ENCODE results near the gene LKAAEAR1. TPM values are rescaled to one million over a fixed set of nuclear protein-coding genes. Genes with fewer than 3 reads are reported as not detected.

The LKAAEAR1 gene
- polyA plus RNA-seq, 1 donor (not counting 4 experiments of a cell fraction or from before 2014, with no cell fraction given), result not detected

DNA sequence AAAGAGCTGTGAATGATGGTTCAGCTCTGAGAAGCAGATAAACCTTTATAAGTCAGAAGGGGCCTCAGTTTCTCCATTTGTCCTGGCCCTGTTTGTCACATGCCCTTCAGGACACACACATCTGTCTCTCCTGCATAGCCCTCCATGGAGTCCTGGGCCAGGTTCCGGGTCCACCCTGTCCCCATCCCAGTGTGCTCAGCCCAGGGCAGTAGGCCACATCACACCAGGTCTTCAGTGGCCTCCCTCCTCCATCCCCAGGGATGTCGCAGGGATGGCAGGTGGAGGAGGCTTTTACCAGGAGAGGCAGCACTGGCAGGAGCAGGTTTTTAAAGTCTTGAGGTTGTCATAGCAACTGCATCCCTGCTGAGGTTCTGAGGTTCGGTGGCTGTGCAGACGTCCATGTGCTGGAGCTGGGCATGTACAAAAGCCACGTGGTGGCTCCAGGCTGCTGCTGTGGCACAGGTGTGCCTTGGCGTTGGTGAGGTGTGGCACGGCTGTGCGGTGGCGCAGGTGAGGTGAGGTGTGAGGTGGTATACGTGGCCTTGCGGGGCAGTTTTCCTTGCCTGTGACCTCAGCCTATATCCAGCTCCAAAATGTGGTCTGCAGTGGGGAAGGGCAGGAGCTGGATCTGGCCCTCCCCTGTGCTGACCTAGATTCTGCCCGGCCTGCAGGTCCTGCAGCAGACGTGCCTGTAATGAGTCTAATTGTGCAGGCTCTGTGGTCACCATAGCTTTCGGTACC is 31.1 kb upstream of the LKAAEAR1 start:
- H3K4me1 ChIP-seq (ENCODE audit: control insufficient read depth, extremely low read depth, insufficient read depth, low read length), result no peaks in the 10 kb centered on the region
- no peak for TF ChIP-seq EZH2 (IDR thresholded peaks at IDR 0.05; ENCODE audit: low read length)
- TF ChIP-seq, protein P1, sequence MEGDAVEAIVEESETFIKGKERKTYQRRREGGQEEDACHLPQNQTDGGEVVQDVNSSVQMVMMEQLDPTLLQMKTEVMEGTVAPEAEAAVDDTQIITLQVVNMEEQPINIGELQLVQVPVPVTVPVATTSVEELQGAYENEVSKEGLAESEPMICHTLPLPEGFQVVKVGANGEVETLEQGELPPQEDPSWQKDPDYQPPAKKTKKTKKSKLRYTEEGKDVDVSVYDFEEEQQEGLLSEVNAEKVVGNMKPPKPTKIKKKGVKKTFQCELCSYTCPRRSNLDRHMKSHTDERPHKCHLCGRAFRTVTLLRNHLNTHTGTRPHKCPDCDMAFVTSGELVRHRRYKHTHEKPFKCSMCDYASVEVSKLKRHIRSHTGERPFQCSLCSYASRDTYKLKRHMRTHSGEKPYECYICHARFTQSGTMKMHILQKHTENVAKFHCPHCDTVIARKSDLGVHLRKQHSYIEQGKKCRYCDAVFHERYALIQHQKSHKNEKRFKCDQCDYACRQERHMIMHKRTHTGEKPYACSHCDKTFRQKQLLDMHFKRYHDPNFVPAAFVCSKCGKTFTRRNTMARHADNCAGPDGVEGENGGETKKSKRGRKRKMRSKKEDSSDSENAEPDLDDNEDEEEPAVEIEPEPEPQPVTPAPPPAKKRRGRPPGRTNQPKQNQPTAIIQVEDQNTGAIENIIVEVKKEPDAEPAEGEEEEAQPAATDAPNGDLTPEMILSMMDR (optimal IDR thresholded peaks at IDR 0.05 in 1 of 3, IDR thresholded peaks at IDR 0.05 in 1 of 3, conservative IDR thresholded peaks at IDR 0.05 in 1 of 3; ENCODE audit: extremely low read depth in 1 of 3, insufficient read depth in 2 of 3, low read length in 3 of 3), result no peak
- DNase-seq (ENCODE audit: low read depth, low spot score) (no peak), FAIRE-seq (no peak)
- H2AFZ ChIP-seq (ENCODE audit: control insufficient read depth, low read length), result no peak overlapping the region
- H3K4me3 ChIP-seq (ENCODE audit: control insufficient read depth in 2 of 3, extremely low read depth in 1 of 3, insufficient read depth in 2 of 3, low read depth in 1 of 3, low read length in 3 of 3), result no peak overlapping the region
- H3K27me3 ChIP-seq (ENCODE audit: control insufficient read depth, extremely low read depth, insufficient read depth, low read length), result peaks cover 3% of the 10 kb centered on the region
- no peaks in the 10 kb centered on the region for H3K36me3 ChIP-seq (ENCODE audit: control insufficient read depth in 2 of 2, extremely low read depth in 1 of 2, insufficient read depth in 2 of 2, low read length in 2 of 2)
- H3K79me2 ChIP-seq (ENCODE audit: control insufficient read depth, insufficient read depth, low read length), result no peaks in the 10 kb centered on the region
- no peak overlapping the region for H3K9ac ChIP-seq (ENCODE audit: control insufficient read depth, extremely low read depth, insufficient read depth, low read length)
- dilution Hi-C loops (cut with MboI; ENCODE audit: extremely low pct_ligation_motif_present, low sequenced_read_pairs), result no loop called here
- no peaks in the 10 kb centered on the region for H4K20me1 ChIP-seq (ENCODE audit: control insufficient read depth, extremely low read depth, insufficient read depth, low read length)
- no peak overlapping the region for H3K27ac ChIP-seq (ENCODE audit: control insufficient read depth, insufficient read depth, low read length)
- H3K9me1 ChIP-seq (ENCODE audit: control insufficient read depth, extremely low read depth, insufficient read depth, low read length), result no peaks in the 10 kb centered on the region
- no peak overlapping the region for H3K4me2 ChIP-seq (ENCODE audit: control insufficient read depth, extremely low read depth, insufficient read depth, low read depth, low read length)
- H3K9me3 ChIP-seq (ENCODE audit: control insufficient read depth, low read depth, low read length), result no peaks in the 10 kb centered on the region

DNA sequence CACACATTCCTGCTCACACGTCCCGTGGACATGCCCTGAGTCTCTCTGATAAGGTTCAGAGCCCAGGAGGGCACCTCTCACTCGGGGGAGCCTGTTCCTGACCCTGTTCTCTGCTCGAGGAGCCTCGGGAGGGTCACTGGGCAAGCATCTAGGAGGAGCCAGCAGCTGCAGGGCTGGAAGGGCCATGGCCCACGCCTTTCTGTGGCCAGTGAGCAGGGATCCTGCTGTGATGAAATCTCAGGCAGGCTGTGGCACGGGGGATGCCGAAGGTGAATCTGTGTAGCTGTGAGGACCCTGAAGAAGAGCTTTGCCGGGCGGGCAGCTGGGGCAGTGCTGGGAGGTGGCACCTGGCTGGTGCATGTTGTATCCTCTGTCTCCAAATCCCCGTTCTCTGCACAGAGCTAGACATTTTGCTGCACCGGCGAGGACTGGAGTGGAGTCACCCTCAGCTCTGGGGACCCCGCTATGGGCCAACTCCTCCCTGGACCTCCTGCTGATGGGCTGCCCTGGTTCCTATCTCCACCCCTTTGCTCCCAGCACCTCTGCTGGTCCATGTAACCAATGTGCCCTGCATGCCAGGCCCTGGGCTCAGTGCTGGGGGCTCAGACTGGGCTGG is 30.3 kb upstream of the LKAAEAR1 start:
- H3K27me3 ChIP-seq (ENCODE audit: control insufficient read depth, extremely low read depth, insufficient read depth, low read length), result peaks cover 3% of the 10 kb centered on the region
- dilution Hi-C loops (cut with MboI; ENCODE audit: extremely low pct_ligation_motif_present, low sequenced_read_pairs), result no loop called here
- TF ChIP-seq, protein P1 (optimal IDR thresholded peaks at IDR 0.05 in 1 of 3, IDR thresholded peaks at IDR 0.05 in 1 of 3, conservative IDR thresholded peaks at IDR 0.05 in 1 of 3; ENCODE audit: extremely low read depth in 1 of 3, insufficient read depth in 2 of 3, low read length in 3 of 3), result no peak
- no peak for TF ChIP-seq EZH2 (IDR thresholded peaks at IDR 0.05; ENCODE audit: low read length)

More for the DNA sequence above, 30.3 kb upstream of the LKAAEAR1 start:
- H2AFZ ChIP-seq (ENCODE audit: control insufficient read depth, low read length), result no peak overlapping the region
- no peaks in the 10 kb centered on the region for H3K9me3 ChIP-seq (ENCODE audit: control insufficient read depth, low read depth, low read length)
- no peaks in the 10 kb centered on the region for H3K79me2 ChIP-seq (ENCODE audit: control insufficient read depth, insufficient read depth, low read length)
- H3K4me1 ChIP-seq (ENCODE audit: control insufficient read depth, extremely low read depth, insufficient read depth, low read length), result no peaks in the 10 kb centered on the region
- no peaks in the 10 kb centered on the region for H4K20me1 ChIP-seq (ENCODE audit: control insufficient read depth, extremely low read depth, insufficient read depth, low read length)
- H3K4me3 ChIP-seq (ENCODE audit: control insufficient read depth in 2 of 3, extremely low read depth in 1 of 3, insufficient read depth in 2 of 3, low read depth in 1 of 3, low read length in 3 of 3), result no peak overlapping the region
- H3K36me3 ChIP-seq (ENCODE audit: control insufficient read depth in 2 of 2, extremely low read depth in 1 of 2, insufficient read depth in 2 of 2, low read length in 2 of 2), result no peaks in the 10 kb centered on the region
- H3K27ac ChIP-seq (ENCODE audit: control insufficient read depth, insufficient read depth, low read length), result no peak overlapping the region
- FAIRE-seq (no peak), DNase-seq (ENCODE audit: low read depth, low spot score) (no peak)
- no peak overlapping the region for H3K4me2 ChIP-seq (ENCODE audit: control insufficient read depth, extremely low read depth, insufficient read depth, low read depth, low read length)
- H3K9ac ChIP-seq (ENCODE audit: control insufficient read depth, extremely low read depth, insufficient read depth, low read length), result no peak overlapping the region
- H3K9me1 ChIP-seq (ENCODE audit: control insufficient read depth, extremely low read depth, insufficient read depth, low read length), result no peaks in the 10 kb centered on the region
